Neural progenitor cell (in vitro differentiated cells): ENCODE measurements around the gene UBXN2A.

ENCODE experiments used
- CTCF ChIP-seq: fragments of 200-600 bp; sonication (generic); IDR thresholded peaks from 2 replicates; pipeline ENCODE4 v1.5.1; 2017; ENCODE audit warnings: antibody characterized with exemption, mild to moderate bottlenecking
- EZH2 ChIP-seq: fragments of 200-600 bp; sonication (generic); IDR thresholded peaks from 2 replicates; pipeline ENCODE4 v1.6.1; 2017; ENCODE audit warnings: antibody characterized with exemption, mild to moderate bottlenecking, moderate library complexity

- no peak for TF ChIP-seq CTCF
- TF ChIP-seq EZH2, result no peak
Observed at GRCh38 chr2:23915327-23915726, 24.9 kb upstream of the UBXN2A start.
